Measurements from ENCODE around the gene RPL7L1.

GRCh38 chr6:42851599-42851998 lies 27.8 kb upstream of the RPL7L1 start:
- TF ChIP-seq, protein P1, sequence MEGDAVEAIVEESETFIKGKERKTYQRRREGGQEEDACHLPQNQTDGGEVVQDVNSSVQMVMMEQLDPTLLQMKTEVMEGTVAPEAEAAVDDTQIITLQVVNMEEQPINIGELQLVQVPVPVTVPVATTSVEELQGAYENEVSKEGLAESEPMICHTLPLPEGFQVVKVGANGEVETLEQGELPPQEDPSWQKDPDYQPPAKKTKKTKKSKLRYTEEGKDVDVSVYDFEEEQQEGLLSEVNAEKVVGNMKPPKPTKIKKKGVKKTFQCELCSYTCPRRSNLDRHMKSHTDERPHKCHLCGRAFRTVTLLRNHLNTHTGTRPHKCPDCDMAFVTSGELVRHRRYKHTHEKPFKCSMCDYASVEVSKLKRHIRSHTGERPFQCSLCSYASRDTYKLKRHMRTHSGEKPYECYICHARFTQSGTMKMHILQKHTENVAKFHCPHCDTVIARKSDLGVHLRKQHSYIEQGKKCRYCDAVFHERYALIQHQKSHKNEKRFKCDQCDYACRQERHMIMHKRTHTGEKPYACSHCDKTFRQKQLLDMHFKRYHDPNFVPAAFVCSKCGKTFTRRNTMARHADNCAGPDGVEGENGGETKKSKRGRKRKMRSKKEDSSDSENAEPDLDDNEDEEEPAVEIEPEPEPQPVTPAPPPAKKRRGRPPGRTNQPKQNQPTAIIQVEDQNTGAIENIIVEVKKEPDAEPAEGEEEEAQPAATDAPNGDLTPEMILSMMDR (IDR thresholded peaks at IDR 0.05): no peak
- TF ChIP-seq POLR2A (IDR thresholded peaks at IDR 0.05): no peak
